ENCODE results near the gene MALT1.
A peak's percentile ranks its signal among the peaks of the same experiment; 100 is the strongest.

MALT1 gene

GRCh38 chr18:58668897-58669296 lies 2.4 kb upstream of the MALT1 start:
- Histone ChIP-seq H3K9me3 (ENCODE audit: insufficient read depth, low read length) (no peaks in the 10 kb centered on the region), H3K36me3 (ENCODE audit: low read length) (peaks cover 5% of the 10 kb centered on the region; the same call in 1 of the 2 replicates), H3K27ac (ENCODE audit: low read depth, low read length) (no peak overlapping the region), H3K4me3 (ENCODE audit: insufficient read depth, low read length, poor library complexity, severe bottlenecking) (no peak overlapping the region), H3K27me3 (ENCODE audit: low read length) (no peaks in the 10 kb centered on the region), H3K4me2 (ENCODE audit: low read depth, low read length, poor library complexity, severe bottlenecking) (no peak overlapping the region), H2AFZ (ENCODE audit: low read depth, low read length, severe bottlenecking) (no peak overlapping the region), H4K20me1 (ENCODE audit: low read depth, low read length) (0 out of 2 replicates have a peak, but pooled peaks cover 8% of the 10 kb centered on the region), H3K9ac (ENCODE audit: low read length) (no peak overlapping the region), H3F3A (ENCODE audit: insufficient read depth) (peaks cover 14% of the 10 kb centered on the region), H3K9me2 (replicated peaks; ENCODE audit: insufficient read depth, low read length) (no peaks in the 10 kb centered on the region), H3K79me2 (ENCODE audit: insufficient read depth, low read length) (peaks cover 19% of the 10 kb centered on the region; the same call in 1 of the 2 replicates)
- TF ChIP-seq EZH2phosphoT487 (conservative IDR thresholded peaks at IDR 0.05; ENCODE audit: low read length): no peak
- no peak for TF ChIP-seq CTCF (IDR thresholded peaks at IDR 0.05; ENCODE audit: insufficient read depth, low read length, poor library complexity, severe bottlenecking)

- Histone ChIP-seq H3K36me3 (ENCODE audit: low read length) (peaks cover 5% of the 10 kb centered on the region; the same call in 1 of the 2 replicates), H3F3A (ENCODE audit: insufficient read depth) (peaks cover 14% of the 10 kb centered on the region), H3K79me2 (ENCODE audit: insufficient read depth, low read length) (peaks cover 29% of the 10 kb centered on the region; the same call in 1 of the 2 replicates), H3K27ac (ENCODE audit: low read depth, low read length) (no peak overlapping the region), H3K27me3 (ENCODE audit: low read length) (no peaks in the 10 kb centered on the region), H3K9ac (ENCODE audit: low read length) (no peak overlapping the region; the same call in 1 of the 2 replicates), H3K4me3 (ENCODE audit: insufficient read depth, low read length, poor library complexity, severe bottlenecking) (no peak overlapping the region), H3K4me2 (ENCODE audit: low read depth, low read length, poor library complexity, severe bottlenecking) (peak overlapping the region; percentile 73), H4K20me1 (ENCODE audit: low read depth, low read length) (0 out of 2 replicates have a peak, but pooled peaks cover 8% of the 10 kb centered on the region), H2AFZ (ENCODE audit: low read depth, low read length, severe bottlenecking) (no peak overlapping the region), H3K9me2 (replicated peaks; ENCODE audit: insufficient read depth, low read length) (no peaks in the 10 kb centered on the region), H3K9me3 (ENCODE audit: insufficient read depth, low read length) (no peaks in the 10 kb centered on the region)
- TF ChIP-seq EZH2phosphoT487 (conservative IDR thresholded peaks at IDR 0.05; ENCODE audit: low read length) (no peak), CTCF (IDR thresholded peaks at IDR 0.05; ENCODE audit: insufficient read depth, low read length, poor library complexity, severe bottlenecking) (no peak)
Measured at GRCh38 chr18:58669731-58670378, 1.4 kb upstream of the MALT1 start.

- 0 out of 2 replicates have a peak, but pooled peaks cover 8% of the 10 kb centered on the region for H4K20me1 ChIP-seq (ENCODE audit: low read depth, low read length)
- no peaks in the 10 kb centered on the region for H3K9me2 ChIP-seq (replicated peaks; ENCODE audit: insufficient read depth, low read length)
- no peaks in the 10 kb centered on the region for H3K9me3 ChIP-seq (ENCODE audit: insufficient read depth, low read length)
- peaks cover 14% of the 10 kb centered on the region for H3F3A ChIP-seq (ENCODE audit: insufficient read depth)
- H3K27ac ChIP-seq (ENCODE audit: low read depth, low read length): peak overlapping the region; percentile 29
- TF ChIP-seq EZH2phosphoT487 (conservative IDR thresholded peaks at IDR 0.05; ENCODE audit: low read length): no peak
- TF ChIP-seq CTCF (IDR thresholded peaks at IDR 0.05; ENCODE audit: insufficient read depth, low read length, poor library complexity, severe bottlenecking): no peak
- H2AFZ ChIP-seq (ENCODE audit: low read depth, low read length, severe bottlenecking): peak overlapping the region; percentile 39
- no peaks in the 10 kb centered on the region for H3K27me3 ChIP-seq (ENCODE audit: low read length)
- peaks cover 5% of the 10 kb centered on the region; the same call in 1 of the 2 replicates for H3K36me3 ChIP-seq (ENCODE audit: low read length)
- H3K4me3 ChIP-seq (ENCODE audit: insufficient read depth, low read length, poor library complexity, severe bottlenecking): peak overlapping the region; percentile 55
- peaks cover 33% of the 10 kb centered on the region; the same call in 1 of the 2 replicates for H3K79me2 ChIP-seq (ENCODE audit: insufficient read depth, low read length)
- peak overlapping the region; percentile 79 for H3K9ac ChIP-seq (ENCODE audit: low read length)
- H3K4me2 ChIP-seq (ENCODE audit: low read depth, low read length, poor library complexity, severe bottlenecking): peak overlapping the region; percentile 73
Measured at GRCh38 chr18:58670404-58671110, 708 bp upstream of the MALT1 start.

Data from SU-DHL-6 (cell line).